C4-2B (cell line): ENCODE results near the gene ST6GALNAC3.

Experiments
- CTCF ChIP-seq: fragments of 450-650 bp; conservative IDR thresholded peaks from 2 replicates; pipeline ENCODE4 v1.5.1; 2017; ENCODE audit warnings: mild to moderate bottlenecking
- ZFX ChIP-seq: fragments of 450-650 bp; IDR thresholded peaks from 2 replicates; pipeline ENCODE4 v1.6.1; 2017

- TF ChIP-seq CTCF: no peak
- TF ChIP-seq ZFX: no peak
Measured at GRCh38 chr1:76156987-76157386, 82.4 kb downstream of the ST6GALNAC3 start.
